Skeletal muscle cell (primary cell): ENCODE data around the gene TTC9.
"Not testable (repeated sequence)": the region's sequence is repeated elsewhere in the genome, so short reads cannot be mapped to it uniquely, and the experiment has no call there.

Experiments used
- DNase-seq: peaks from one replicate; pipeline ENCODE4 v3.0.0-alpha.2; 2010; ENCODE audit warnings: low read depth
- H3K4me3 ChIP-seq: 2 replicates; pipeline ENCODE4 v1.5.1; 2011; ENCODE audit warnings: low read depth, mild to moderate bottlenecking, control low read depth, low read length, moderate library complexity

Gene TTC9

GRCh38 chr14:70666361-70666686 is 24.6 kb downstream of the TTC9 start:
- no peak overlapping the region for H3K4me3 ChIP-seq
- DNase-seq = no peak

- no peak for DNase-seq
- no peak overlapping the region for H3K4me3 ChIP-seq
These were observed 29.4 kb downstream of the TTC9 start for GRCh38 chr14:70670992-70671651.

- no peak for DNase-seq
- no peak overlapping the region for H3K4me3 ChIP-seq
These were observed 30.2 kb downstream of the TTC9 start for GRCh38 chr14:70671652-70672644.

GRCh38 chr14:70677341-70677740 is 35.6 kb downstream of the TTC9 start:
- no peak for DNase-seq
- no peak overlapping the region for H3K4me3 ChIP-seq

- no peak for DNase-seq
- H3K4me3 ChIP-seq = no peak overlapping the region
These were observed 39.0 kb downstream of the TTC9 start for GRCh38 chr14:70680748-70681147.

GRCh38 chr14:70683983-70684382 is 42.3 kb downstream of the TTC9 start:
- no peak overlapping the region for H3K4me3 ChIP-seq
- no peak for DNase-seq

GRCh38 chr14:70685474-70686197 is 43.9 kb downstream of the TTC9 start:
- no peak for DNase-seq
- H3K4me3 ChIP-seq = no peak overlapping the region

GRCh38 chr14:70692210-70692609 is 50.5 kb downstream of the TTC9 start:
- no peak overlapping the region for H3K4me3 ChIP-seq
- DNase-seq = no peak

- no peak overlapping the region for H3K4me3 ChIP-seq
- DNase-seq = no peak
These were observed 54.3 kb downstream of the TTC9 start for GRCh38 chr14:70696026-70696425.

GRCh38 chr14:70697701-70698100 is 56.0 kb downstream of the TTC9 start:
- H3K4me3 ChIP-seq = no peak overlapping the region
- DNase-seq = no peak

GRCh38 chr14:70698288-70698687 is 56.6 kb downstream of the TTC9 start:
- DNase-seq = no peak
- H3K4me3 ChIP-seq = no peak overlapping the region

GRCh38 chr14:70699646-70700045 is 57.9 kb downstream of the TTC9 start:
- no peak for DNase-seq
- no peak overlapping the region for H3K4me3 ChIP-seq

- DNase-seq = no peak
- no peak overlapping the region for H3K4me3 ChIP-seq
These were observed 59.4 kb downstream of the TTC9 start for GRCh38 chr14:70700955-70701585.

GRCh38 chr14:70701610-70702009 is 59.9 kb downstream of the TTC9 start:
- DNase-seq = no peak
- H3K4me3 ChIP-seq = no peak overlapping the region

GRCh38 chr14:70702161-70702560 is 60.4 kb downstream of the TTC9 start:
- no peak for DNase-seq

GRCh38 chr14:70703621-70704168 is 62.0 kb downstream of the TTC9 start:
- DNase-seq, H3K4me3 ChIP-seq: not testable (repeated sequence)

More at GRCh38 chr14:70702161-70702560, 60.4 kb downstream of the TTC9 start:
- no peak overlapping the region for H3K4me3 ChIP-seq

GRCh38 chr14:70704960-70705359 is 63.2 kb downstream of the TTC9 start:
- no peak for DNase-seq
- H3K4me3 ChIP-seq = no peak overlapping the region

GRCh38 chr14:70706177-70706576 is 64.5 kb downstream of the TTC9 start:
- DNase-seq = no peak
- H3K4me3 ChIP-seq = no peak overlapping the region
